Calu3 (cell line): Measurements from ENCODE around the gene CYP46A1. TPM values are rescaled to one million over a fixed set of nuclear protein-coding genes. Genes with fewer than 3 reads are reported as not detected.

ENCODE experiments used
- BruUV-seq: library from RNA; stranded (reverse); fragments of 400-500 nt; replicated peaks from 2 replicates; lab custom pipeline; 2021; lab: Mats Ljungman, UMichigan
- CTCF ChIA-PET: fragments of 300-600 bp; sonication (Branson Sonifier 250); formaldehyde crosslinking; loops from one replicate; lab custom pipeline; 2022; ENCODE audit warnings: antibody characterized with exemption; lab: Charles Lee
- DNase-seq: peaks from one replicate; pipeline ENCODE4 v3.0.0; 2022
- H3K27ac Mint-ChIP-seq: one replicate; pipeline ENCODE4 v1.8.0; 2022; ENCODE audit warnings: mixed read lengths; ENCODE audit not compliant: unreplicated experiment
- H3K27me3 Mint-ChIP-seq: one replicate; pipeline ENCODE4 v1.8.0; 2022; ENCODE audit warnings: mixed read lengths; ENCODE audit not compliant: unreplicated experiment
- H3K36me3 Mint-ChIP-seq: one replicate; pipeline ENCODE4 v1.8.0; 2022; ENCODE audit warnings: mild to moderate bottlenecking, moderate library complexity, mixed read lengths; ENCODE audit not compliant: insufficient read depth, unreplicated experiment
- H3K4me1 Mint-ChIP-seq: one replicate; pipeline ENCODE4 v1.8.0; 2022; ENCODE audit warnings: mild to moderate bottlenecking, low read depth, mixed read lengths; ENCODE audit not compliant: unreplicated experiment
- H3K4me3 Mint-ChIP-seq: one replicate; pipeline ENCODE4 v1.8.0; 2022; ENCODE audit warnings: mild to moderate bottlenecking, low read depth, moderate library complexity, mixed read lengths; ENCODE audit not compliant: unreplicated experiment
- H3K9me3 Mint-ChIP-seq: one replicate; pipeline ENCODE4 v1.8.0; 2022; ENCODE audit warnings: low read depth, mixed read lengths; ENCODE audit not compliant: unreplicated experiment
- CTCF ChIP-seq: fragments of 200-600 bp; IDR thresholded peaks from one replicate; pipeline ENCODE4 v1.8.0; 2022; ENCODE audit warnings: antibody characterized with exemption; ENCODE audit not compliant: unreplicated experiment
- intact Hi-C: fragments of 100-400 bp; cut with micrococcal nuclease; formaldehyde crosslinking; loops from one replicate; pipeline ENCODE4 v1.10.0; 2022; ENCODE audit not compliant: unreplicated experiment
- total RNA-seq: library from RNA; stranded (reverse); gene quantifications from 2 replicates; pipeline ENCODE4 v1.2.3, GENCODE V29; 2022

Gene CYP46A1
- total RNA-seq, 1 experiment from 2014 or later = not detected

GRCh38 chr14:99671235-99672224 is 12.6 kb upstream of the CYP46A1 start:
- Mint-ChIP-seq H3K4me1 (no peaks in the 10 kb centered on the region), H3K9me3 (no peaks in the 10 kb centered on the region), H3K36me3 (no peaks in the 10 kb centered on the region), H3K27me3 (peaks cover 45% of the 10 kb centered on the region), H3K4me3 (no peak overlapping the region), H3K27ac (no peak overlapping the region)
- TF ChIP-seq CTCF = no peak
- intact Hi-C loops = no loop called here
- BruUV-seq = no TSS peak
- CTCF ChIA-PET = no interaction called here
- DNase-seq = no peak

- H3K4me1 Mint-ChIP-seq = no peaks in the 10 kb centered on the region
- H3K9me3 Mint-ChIP-seq = no peaks in the 10 kb centered on the region
- no peak for TF ChIP-seq CTCF
- H3K4me3 Mint-ChIP-seq = no peak overlapping the region
- BruUV-seq = no TSS peak
- no peak overlapping the region for H3K27ac Mint-ChIP-seq
- CTCF ChIA-PET = no interaction called here
- DNase-seq = no peak
- no peaks in the 10 kb centered on the region for H3K36me3 Mint-ChIP-seq
- intact Hi-C loops = no loop called here
- peaks cover 45% of the 10 kb centered on the region for H3K27me3 Mint-ChIP-seq
These were observed 11.4 kb upstream of the CYP46A1 start for GRCh38 chr14:99672506-99673304.

DNA sequence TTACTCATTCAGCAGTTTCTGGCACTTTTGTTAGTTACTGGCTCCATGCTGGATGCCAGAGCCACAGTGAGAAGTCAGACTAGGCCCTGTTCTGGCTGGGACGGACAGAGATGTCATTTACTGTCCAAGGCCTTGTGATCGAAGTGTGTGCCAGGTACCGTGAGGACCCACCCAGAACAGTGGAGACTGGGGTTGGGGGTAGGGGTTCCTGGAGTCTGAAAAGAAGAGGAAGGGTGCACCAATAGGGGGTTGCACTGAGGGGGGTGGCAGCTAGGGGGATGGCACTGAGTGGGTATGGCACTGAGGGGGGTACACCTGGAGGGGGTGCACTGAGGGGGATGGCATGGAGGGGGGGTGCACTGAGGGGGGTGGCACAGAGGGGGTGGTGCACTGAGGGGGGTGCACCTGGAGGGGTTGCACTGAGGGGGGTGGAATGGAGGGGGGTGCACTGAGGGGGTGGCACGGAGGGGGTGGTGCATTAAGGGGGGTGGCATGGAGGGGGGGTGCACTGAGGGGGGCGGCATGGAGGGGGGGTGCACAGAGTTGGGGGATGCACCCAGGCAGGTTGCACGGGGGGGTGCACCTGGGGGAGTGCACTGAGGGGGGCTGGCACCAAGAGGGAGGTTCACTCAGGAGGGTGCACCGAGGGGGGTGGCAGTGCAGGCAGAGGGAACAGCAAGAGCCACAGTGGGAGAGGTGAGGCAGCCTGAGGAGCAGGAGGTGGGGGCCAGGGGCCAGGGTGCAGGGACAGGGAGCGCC is 10.6 kb upstream of the CYP46A1 start:
- Mint-ChIP-seq H3K36me3 (no peaks in the 10 kb centered on the region), H3K4me1 (no peaks in the 10 kb centered on the region), H3K4me3 (no peak overlapping the region), H3K9me3 (no peaks in the 10 kb centered on the region), H3K27ac (no peak overlapping the region), H3K27me3 (peaks cover 39% of the 10 kb centered on the region)
- CTCF ChIA-PET = no interaction called here
- no peak for TF ChIP-seq CTCF
- DNase-seq = no peak
- intact Hi-C loops = no loop called here
- BruUV-seq = no TSS peak

GRCh38 chr14:99674064-99674650 is 9.9 kb upstream of the CYP46A1 start:
- Mint-ChIP-seq H3K36me3 (no peaks in the 10 kb centered on the region), H3K27me3 (peaks cover 32% of the 10 kb centered on the region), H3K27ac (no peak overlapping the region), H3K4me1 (no peaks in the 10 kb centered on the region), H3K9me3 (no peaks in the 10 kb centered on the region), H3K4me3 (no peak overlapping the region)
- BruUV-seq = no TSS peak
- no peak for TF ChIP-seq CTCF
- CTCF ChIA-PET = no interaction called here
- intact Hi-C loops = no loop called here
- DNase-seq = no peak
